Kidney glomerular epithelial cell (primary cell): ENCODE measurements around the gene ATP9A.
A peak's percentile ranks its signal among the peaks of the same experiment; 100 is the strongest.
"Not testable (repeated sequence)": the region's sequence is repeated elsewhere in the genome, so short reads cannot be mapped to it uniquely, and the experiment has no call there.

Source experiments
- DNase-seq: peaks from one replicate; lab custom pipeline; 2025; lab: John Stamatoyannopoulos, UW

The ATP9A gene

GRCh38 chr20:51753220-51753619 lies 15.0 kb downstream of the ATP9A start:
- DNase-seq, result not testable (repeated sequence)

- DNase-seq, result peak; percentile 79
Measured at GRCh38 chr20:51752343-51752951, 15.7 kb downstream of the ATP9A start.

GRCh38 chr20:51750770-51751388 lies 17.3 kb downstream of the ATP9A start:
- no peak for DNase-seq

GRCh38 chr20:51750037-51750769 lies 18.0 kb downstream of the ATP9A start:
- DNase-seq, result peak; percentile 97

GRCh38 chr20:51749674-51750036 lies 18.5 kb downstream of the ATP9A start:
- DNase-seq, result peak; percentile 70

GRCh38 chr20:51747182-51747911 lies 20.8 kb downstream of the ATP9A start:
- no peak for DNase-seq

- no peak for DNase-seq
Measured at GRCh38 chr20:51745804-51746203, 22.4 kb downstream of the ATP9A start.

GRCh38 chr20:51740838-51741237 lies 27.4 kb downstream of the ATP9A start:
- no peak for DNase-seq

- not testable (repeated sequence) for DNase-seq
Measured at GRCh38 chr20:51740308-51740707, 27.9 kb downstream of the ATP9A start.

- no peak for DNase-seq
Measured at GRCh38 chr20:51739722-51740249, 28.4 kb downstream of the ATP9A start.

GRCh38 chr20:51738877-51739447 lies 29.2 kb downstream of the ATP9A start:
- no peak for DNase-seq

GRCh38 chr20:51738261-51738660 lies 29.9 kb downstream of the ATP9A start:
- DNase-seq, result not testable (repeated sequence)

GRCh38 chr20:51736947-51737346 lies 31.2 kb downstream of the ATP9A start:
- DNase-seq, result no peak

- DNase-seq, result no peak
Measured at GRCh38 chr20:51735728-51736600, 32.2 kb downstream of the ATP9A start.

GRCh38 chr20:51734876-51735720 lies 33.1 kb downstream of the ATP9A start:
- no peak for DNase-seq

GRCh38 chr20:51733070-51733469 lies 35.1 kb downstream of the ATP9A start:
- DNase-seq, result no peak

GRCh38 chr20:51732096-51732791 lies 35.9 kb downstream of the ATP9A start:
- DNase-seq, result no peak

GRCh38 chr20:51731731-51732095 lies 36.5 kb downstream of the ATP9A start:
- DNase-seq, result no peak

GRCh38 chr20:51729771-51730170 lies 38.4 kb downstream of the ATP9A start:
- no peak for DNase-seq

GRCh38 chr20:51728737-51729136 lies 39.5 kb downstream of the ATP9A start:
- DNase-seq, result no peak
